PC-3 (cell line): ENCODE results near the gene TULP3.

Experiments
- EZH2 ChIP-seq: fragments of 300-600 bp; sonication (generic); IDR thresholded peaks from one replicate; pipeline ENCODE4 v1.6.1; 2017; ENCODE audit warnings: antibody characterized with exemption, mild to moderate bottlenecking, low read length; ENCODE audit not compliant: unreplicated experiment
- TF ChIP-seq, protein P1 (sequence below): fragments of 300-600 bp; sonication (generic); conservative IDR thresholded peaks from 2 replicates; pipeline ENCODE4 v1.5.1; 2017; ENCODE audit warnings: antibody characterized with exemption, low read depth, mild to moderate bottlenecking, low read length

DNA sequence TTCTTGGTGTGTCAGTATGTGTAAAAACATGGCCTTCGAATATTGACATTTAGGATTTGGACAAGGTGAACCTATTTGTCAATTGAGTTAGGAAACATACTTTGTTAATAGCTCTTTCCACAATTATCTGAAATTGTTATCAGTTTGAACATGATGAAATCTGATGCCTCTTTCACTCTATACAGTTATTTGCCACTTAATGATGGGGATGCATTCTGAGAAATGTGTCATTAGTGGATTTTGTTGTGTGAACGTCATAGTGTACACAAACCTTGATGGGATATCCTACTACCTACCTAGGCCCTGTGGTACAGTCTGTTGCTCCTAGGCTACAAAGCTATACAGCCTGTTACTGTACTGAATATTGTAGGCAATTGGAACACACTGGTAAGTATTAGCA lies 4.8 kb downstream of the TULP3 start:
- TF ChIP-seq, protein P1, sequence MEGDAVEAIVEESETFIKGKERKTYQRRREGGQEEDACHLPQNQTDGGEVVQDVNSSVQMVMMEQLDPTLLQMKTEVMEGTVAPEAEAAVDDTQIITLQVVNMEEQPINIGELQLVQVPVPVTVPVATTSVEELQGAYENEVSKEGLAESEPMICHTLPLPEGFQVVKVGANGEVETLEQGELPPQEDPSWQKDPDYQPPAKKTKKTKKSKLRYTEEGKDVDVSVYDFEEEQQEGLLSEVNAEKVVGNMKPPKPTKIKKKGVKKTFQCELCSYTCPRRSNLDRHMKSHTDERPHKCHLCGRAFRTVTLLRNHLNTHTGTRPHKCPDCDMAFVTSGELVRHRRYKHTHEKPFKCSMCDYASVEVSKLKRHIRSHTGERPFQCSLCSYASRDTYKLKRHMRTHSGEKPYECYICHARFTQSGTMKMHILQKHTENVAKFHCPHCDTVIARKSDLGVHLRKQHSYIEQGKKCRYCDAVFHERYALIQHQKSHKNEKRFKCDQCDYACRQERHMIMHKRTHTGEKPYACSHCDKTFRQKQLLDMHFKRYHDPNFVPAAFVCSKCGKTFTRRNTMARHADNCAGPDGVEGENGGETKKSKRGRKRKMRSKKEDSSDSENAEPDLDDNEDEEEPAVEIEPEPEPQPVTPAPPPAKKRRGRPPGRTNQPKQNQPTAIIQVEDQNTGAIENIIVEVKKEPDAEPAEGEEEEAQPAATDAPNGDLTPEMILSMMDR = no peak
- TF ChIP-seq EZH2 = no peak
